ENCODE measurements around the gene C6orf132.

Gene C6orf132

GRCh38 chr6:42084889-42085288 lies 57.5 kb downstream of the C6orf132 start:
- no peak for DNase-seq (ENCODE audit: low read depth in 2 of 3, low spot score in 2 of 3)

GRCh38 chr6:42083530-42083929 lies 58.9 kb downstream of the C6orf132 start:
- DNase-seq (ENCODE audit: low read depth in 2 of 3, low spot score in 2 of 3), result no peak

- no peak for DNase-seq (ENCODE audit: low read depth in 2 of 3, low spot score in 2 of 3)
Measured at GRCh38 chr6:42079941-42080464, 62.4 kb downstream of the C6orf132 start.

- DNase-seq (ENCODE audit: low read depth in 2 of 3, low spot score in 2 of 3), result no peak
Measured at GRCh38 chr6:42078386-42078785, 64.0 kb downstream of the C6orf132 start.

- DNase-seq (ENCODE audit: low read depth in 2 of 3, low spot score in 2 of 3), result peak in 1 of 3 experiments; percentile 51
Measured at GRCh38 chr6:42075159-42075838, 67.1 kb downstream of the C6orf132 start.

GRCh38 chr6:42073287-42073686 lies 69.1 kb downstream of the C6orf132 start:
- DNase-seq (ENCODE audit: low read depth in 2 of 3, low spot score in 2 of 3), result no peak

GRCh38 chr6:42071881-42072583 lies 70.4 kb downstream of the C6orf132 start:
- no peak for DNase-seq (ENCODE audit: low read depth in 2 of 3, low spot score in 2 of 3)

- no peak for DNase-seq (ENCODE audit: low read depth in 2 of 3, low spot score in 2 of 3)
Measured at GRCh38 chr6:42068872-42069522, 73.4 kb downstream of the C6orf132 start.

GRCh38 chr6:42068173-42068572 lies 74.2 kb downstream of the C6orf132 start:
- no peak for DNase-seq (ENCODE audit: low read depth in 2 of 3, low spot score in 2 of 3)

- no peak for DNase-seq (ENCODE audit: low read depth in 2 of 3, low spot score in 2 of 3)
Measured at GRCh38 chr6:42066156-42066675, 76.2 kb downstream of the C6orf132 start.

GRCh38 chr6:42059743-42060142 lies 82.7 kb downstream of the C6orf132 start:
- DNase-seq (ENCODE audit: low read depth in 2 of 3, low spot score in 2 of 3), result no peak

GRCh38 chr6:42053601-42054000 lies 88.8 kb downstream of the C6orf132 start:
- no peak for DNase-seq (ENCODE audit: low read depth in 2 of 3, low spot score in 2 of 3)

- no peak for DNase-seq (ENCODE audit: low read depth in 2 of 3, low spot score in 2 of 3)
Measured at GRCh38 chr6:42051268-42051653, 91.2 kb downstream of the C6orf132 start.

Data from activated CD8-positive, alpha-beta memory T cell treated with anti-CD3 and anti-CD28 coated beads for 48 hours (primary cell).